OCI-LY7 (cell line): Measurements from ENCODE around the gene DICER1.

Source experiments
- EZH2phosphoT487 ChIP-seq: fragments of 200-600 bp; sonication (generic); IDR thresholded peaks from 2 replicates; pipeline ENCODE4 v1.6.1; 2018; ENCODE audit warnings: low read depth, borderline replicate concordance, mild to moderate bottlenecking, mixed run types, antibody characterized with exemption, low read length, moderate library complexity, mixed read lengths
- TF ChIP-seq, protein P1 (sequence below): fragments of 200-600 bp; sonication (generic); conservative IDR thresholded peaks from 2 replicates; pipeline ENCODE4 v1.5.1; 2014; ENCODE audit warnings: mild to moderate bottlenecking, antibody characterized with exemption, low read length, moderate library complexity, mixed read lengths

- TF ChIP-seq EZH2phosphoT487: no peak
- TF ChIP-seq, protein P1, sequence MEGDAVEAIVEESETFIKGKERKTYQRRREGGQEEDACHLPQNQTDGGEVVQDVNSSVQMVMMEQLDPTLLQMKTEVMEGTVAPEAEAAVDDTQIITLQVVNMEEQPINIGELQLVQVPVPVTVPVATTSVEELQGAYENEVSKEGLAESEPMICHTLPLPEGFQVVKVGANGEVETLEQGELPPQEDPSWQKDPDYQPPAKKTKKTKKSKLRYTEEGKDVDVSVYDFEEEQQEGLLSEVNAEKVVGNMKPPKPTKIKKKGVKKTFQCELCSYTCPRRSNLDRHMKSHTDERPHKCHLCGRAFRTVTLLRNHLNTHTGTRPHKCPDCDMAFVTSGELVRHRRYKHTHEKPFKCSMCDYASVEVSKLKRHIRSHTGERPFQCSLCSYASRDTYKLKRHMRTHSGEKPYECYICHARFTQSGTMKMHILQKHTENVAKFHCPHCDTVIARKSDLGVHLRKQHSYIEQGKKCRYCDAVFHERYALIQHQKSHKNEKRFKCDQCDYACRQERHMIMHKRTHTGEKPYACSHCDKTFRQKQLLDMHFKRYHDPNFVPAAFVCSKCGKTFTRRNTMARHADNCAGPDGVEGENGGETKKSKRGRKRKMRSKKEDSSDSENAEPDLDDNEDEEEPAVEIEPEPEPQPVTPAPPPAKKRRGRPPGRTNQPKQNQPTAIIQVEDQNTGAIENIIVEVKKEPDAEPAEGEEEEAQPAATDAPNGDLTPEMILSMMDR: no peak
Observed at GRCh38 chr14:95077345-95077744, 80.0 kb downstream of the DICER1 start.
